ENCODE measurements around the gene RCC2.

- no peak for TF ChIP-seq CTCF (optimal IDR thresholded peaks at IDR 0.05 in 1 of 3, IDR thresholded peaks at IDR 0.05 in 1 of 3, conservative IDR thresholded peaks at IDR 0.05 in 1 of 3; ENCODE audit: extremely low read depth in 1 of 3, insufficient read depth in 2 of 3, low read length in 3 of 3)
- TF ChIP-seq EZH2 (IDR thresholded peaks at IDR 0.05; ENCODE audit: low read length) = no peak
Observed at GRCh38 chr1:17425806-17426600, 13.5 kb downstream of the RCC2 start.

All from keratinocyte (primary cell).